Natural killer cell (primary cell): ENCODE data around the gene NPDC1. TPM values are rescaled to one million over a fixed set of nuclear protein-coding genes. Genes with fewer than 3 reads are reported as not detected.

Experiments used
- ATAC-seq, 3 donors: fragments of 150-1000 bp in 2 of 3; fragments of 200-7000 bp in 1 of 3; cut with Tn5 transposase; 1 replicate in 1 of 3; 2 replicates in 2 of 3; pipeline ENCODE4 v1.10.0; 2021; ENCODE audit warnings: mild to moderate bottlenecking in 2 of 3, moderate library complexity in 2 of 3
- DNase-seq, 2 donors: peaks; one replicate each; pipeline versions ENCODE4 v3.0.0 to v3.0.0-alpha.2; 2013 to 2021; ENCODE audit warnings: mixed read lengths in 1 of 2
- H3K27ac ChIP-seq: one replicate; pipeline ENCODE4 v1.5.1; 2013; ENCODE audit warnings: mild to moderate bottlenecking, low read length
- H3K27me3 ChIP-seq: one replicate; pipeline ENCODE4 v1.6.1; 2013; ENCODE audit warnings: low read length; ENCODE audit not compliant: control insufficient read depth, insufficient read depth
- H3K36me3 ChIP-seq: one replicate; pipeline ENCODE4 v1.6.1; 2013; ENCODE audit warnings: low read length; ENCODE audit not compliant: control insufficient read depth, insufficient read depth
- H3K4me1 ChIP-seq: one replicate; pipeline ENCODE4 v1.6.1; 2013; ENCODE audit warnings: low read length; ENCODE audit not compliant: control insufficient read depth, insufficient read depth
- H3K4me3 ChIP-seq: one replicate; pipeline ENCODE4 v1.5.1; 2013; ENCODE audit warnings: low read length
- H3K9me3 ChIP-seq: one replicate; pipeline ENCODE4 v1.6.1; 2013; ENCODE audit warnings: low read length; ENCODE audit not compliant: control insufficient read depth, insufficient read depth
- H3K27ac Mint-ChIP-seq, 2 donors: one replicate each; pipeline ENCODE4 v1.8.0; 2022; ENCODE audit warnings: mild to moderate bottlenecking in 2 of 2, mixed read lengths in 2 of 2, moderate library complexity in 1 of 2
- H3K27me3 Mint-ChIP-seq, 2 donors: one replicate each; pipeline ENCODE4 v1.8.0; 2022; ENCODE audit warnings: low read depth in 2 of 2, mixed read lengths in 2 of 2
- H3K36me3 Mint-ChIP-seq: one replicate; pipeline ENCODE4 v1.8.0; 2022; ENCODE audit warnings: mixed read lengths
- H3K4me1 Mint-ChIP-seq, 2 donors: one replicate each; pipeline ENCODE4 v1.8.0; 2022; ENCODE audit warnings: mixed read lengths in 2 of 2
- H3K4me3 Mint-ChIP-seq: one replicate; pipeline ENCODE4 v1.8.0; 2022; ENCODE audit warnings: mild to moderate bottlenecking, moderate library complexity, mixed read lengths
- H3K9me3 Mint-ChIP-seq, 2 donors: one replicate each; pipeline ENCODE4 v1.8.0; 2022; ENCODE audit warnings: mixed read lengths in 2 of 2
- whole genome bisulfite sequencing: methylation state at CpG from one replicate; pipeline ENCODE4 v1.1.7; 2013; ENCODE audit warnings: missing lambda C conversion rate; ENCODE audit not compliant: insufficient coverage; 5-methylcytosine and 5-hydroxymethylcytosine counted together
- intact Hi-C: fragments of 100-400 bp; cut with micrococcal nuclease; formaldehyde crosslinking; loops from one replicate; pipeline ENCODE4 v1.14.2; 2022
- total RNA-seq, 4 donors: library from RNA; stranded (reverse); fragments of 120-200 nt in 1 of 4; gene quantifications; one replicate each; pipeline versions ENCODE4 v1.2.3 to v1.2.4, GENCODE V29; 2013 to 2022
- TF ChIP-seq, protein P1 (sequence below): fragments of 200-600 bp; IDR thresholded peaks from one replicate; pipeline ENCODE4 v1.8.0; 2022; ENCODE audit warnings: antibody characterized with exemption

The NPDC1 gene
- total RNA-seq, 3 donors from 2014 or later (not counting 1 experiment from before 2014, with no cell fraction given) = 0.87 to 5.6 (median 3.4) TPM

DNA sequence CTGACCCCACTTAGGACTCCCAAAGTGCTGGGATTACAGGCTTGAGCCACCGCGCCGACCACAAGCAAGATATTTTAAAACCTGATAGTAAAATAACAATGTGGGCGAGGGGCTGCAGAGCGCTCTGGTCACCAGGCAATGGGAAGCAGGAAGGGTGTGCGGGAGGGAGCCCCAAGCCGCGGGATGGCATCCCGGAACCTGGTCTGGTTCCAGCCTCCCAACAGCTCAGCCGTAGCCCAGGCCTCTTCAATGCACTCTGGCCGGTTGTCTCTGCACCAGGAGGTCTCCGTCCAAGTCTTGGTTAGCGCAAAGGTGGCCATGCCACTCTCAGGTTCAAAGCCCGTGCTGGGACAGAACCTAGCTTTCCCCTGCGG, 30.6 kb upstream of the NPDC1 start:
- TF ChIP-seq, protein P1, sequence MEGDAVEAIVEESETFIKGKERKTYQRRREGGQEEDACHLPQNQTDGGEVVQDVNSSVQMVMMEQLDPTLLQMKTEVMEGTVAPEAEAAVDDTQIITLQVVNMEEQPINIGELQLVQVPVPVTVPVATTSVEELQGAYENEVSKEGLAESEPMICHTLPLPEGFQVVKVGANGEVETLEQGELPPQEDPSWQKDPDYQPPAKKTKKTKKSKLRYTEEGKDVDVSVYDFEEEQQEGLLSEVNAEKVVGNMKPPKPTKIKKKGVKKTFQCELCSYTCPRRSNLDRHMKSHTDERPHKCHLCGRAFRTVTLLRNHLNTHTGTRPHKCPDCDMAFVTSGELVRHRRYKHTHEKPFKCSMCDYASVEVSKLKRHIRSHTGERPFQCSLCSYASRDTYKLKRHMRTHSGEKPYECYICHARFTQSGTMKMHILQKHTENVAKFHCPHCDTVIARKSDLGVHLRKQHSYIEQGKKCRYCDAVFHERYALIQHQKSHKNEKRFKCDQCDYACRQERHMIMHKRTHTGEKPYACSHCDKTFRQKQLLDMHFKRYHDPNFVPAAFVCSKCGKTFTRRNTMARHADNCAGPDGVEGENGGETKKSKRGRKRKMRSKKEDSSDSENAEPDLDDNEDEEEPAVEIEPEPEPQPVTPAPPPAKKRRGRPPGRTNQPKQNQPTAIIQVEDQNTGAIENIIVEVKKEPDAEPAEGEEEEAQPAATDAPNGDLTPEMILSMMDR = no peak
- Mint-ChIP-seq H3K4me1 (peaks cover 0 to 9% of the 10 kb centered on the region in 2 donors), H3K9me3 (no peaks in the 10 kb centered on the region), H3K4me3 (peak overlapping the region; percentile 73), H3K36me3 (no peaks in the 10 kb centered on the region), H3K27me3 (no peaks in the 10 kb centered on the region), H3K27ac (no peak overlapping the region)
- Histone ChIP-seq H3K9me3 (no peaks in the 10 kb centered on the region), H3K4me1 (peaks cover 19% of the 10 kb centered on the region), H3K36me3 (peaks cover 2% of the 10 kb centered on the region), H3K27me3 (no peaks in the 10 kb centered on the region), H3K4me3 (peak overlapping the region; percentile 15), H3K27ac (no peak overlapping the region)
- 78% methylated on average over 15 of the region's 15 CpGs for WGBS
- no peak for ATAC-seq
- DNase-seq = no peak
- intact Hi-C loops = no loop called here

DNA sequence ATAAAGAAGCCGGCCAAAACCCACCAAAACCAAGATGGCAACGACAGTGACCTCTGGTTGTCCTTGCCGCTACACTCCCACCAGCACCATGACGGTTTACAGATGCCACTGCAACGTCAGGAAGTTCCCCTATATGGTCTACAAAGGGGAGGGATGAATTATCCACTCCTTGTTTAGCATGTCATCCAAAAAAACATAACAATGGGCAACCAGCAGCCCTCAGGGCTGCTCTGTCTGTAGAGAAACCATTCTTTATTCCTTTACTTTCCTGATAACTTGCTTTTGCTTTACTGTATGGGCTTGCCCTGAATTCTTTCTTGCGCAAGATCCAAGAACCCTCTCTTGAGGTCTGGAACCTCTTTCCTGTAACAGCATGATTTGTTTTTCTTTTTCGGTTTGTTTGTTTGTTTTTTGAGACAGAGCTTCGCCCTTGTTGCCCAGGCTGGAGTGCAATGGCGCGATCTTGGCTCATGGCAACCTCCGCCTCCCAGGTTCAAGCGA, 29.3 kb upstream of the NPDC1 start:
- peaks cover 2% of the 10 kb centered on the region for H3K36me3 ChIP-seq
- no peaks in the 10 kb centered on the region for H3K9me3 Mint-ChIP-seq
- no peaks in the 10 kb centered on the region for H3K36me3 Mint-ChIP-seq
- no peak overlapping the region for H3K27ac ChIP-seq
- H3K27me3 ChIP-seq = no peaks in the 10 kb centered on the region
- no peak overlapping the region for H3K4me3 Mint-ChIP-seq
- no peak overlapping the region for H3K27ac Mint-ChIP-seq
- intact Hi-C loops = no loop called here
- H3K4me3 ChIP-seq = no peak overlapping the region
- peaks cover 30% of the 10 kb centered on the region for H3K4me1 ChIP-seq
- WGBS = 93% methylated on average over 11 of the region's 12 CpGs
- no peak for DNase-seq
- H3K4me1 Mint-ChIP-seq = peaks cover 0 to 20% of the 10 kb centered on the region in 2 donors
- TF ChIP-seq, protein P1 = no peak
- no peaks in the 10 kb centered on the region for H3K27me3 Mint-ChIP-seq
- no peaks in the 10 kb centered on the region for H3K9me3 ChIP-seq
- no peak for ATAC-seq

DNA sequence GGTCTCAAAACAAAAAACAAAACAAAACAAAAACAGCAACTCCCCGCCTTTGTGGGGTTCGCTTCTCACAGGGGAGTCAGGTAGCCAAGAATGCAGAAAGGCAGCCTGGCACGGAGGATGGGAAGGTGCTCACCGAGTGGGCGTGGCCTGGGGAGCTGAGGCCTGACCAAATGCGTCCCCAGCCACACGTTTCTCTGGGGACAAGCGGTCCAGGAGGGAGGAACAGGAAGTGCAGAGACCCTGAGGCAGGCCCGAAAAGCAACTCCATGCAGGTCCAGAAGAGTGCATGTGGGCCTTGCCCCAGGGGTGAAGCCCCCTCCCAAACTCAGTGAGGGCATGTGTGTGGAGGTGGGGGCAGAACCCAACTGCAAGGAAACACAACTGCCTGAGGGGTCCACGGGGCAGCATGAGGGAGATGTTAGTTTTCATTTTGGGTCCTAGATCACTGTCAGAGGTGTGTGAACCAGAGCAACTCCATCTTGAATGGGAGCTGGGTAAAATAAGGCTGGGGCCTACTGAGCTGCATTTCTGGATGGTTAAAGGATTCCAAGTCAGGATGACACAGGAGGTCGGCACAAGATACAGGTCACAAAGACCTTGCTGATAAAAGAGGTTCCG, 28.8 kb upstream of the NPDC1 start:
- Histone ChIP-seq H3K27me3 (no peaks in the 10 kb centered on the region), H3K27ac (no peak overlapping the region), H3K4me3 (no peak overlapping the region), H3K4me1 (peaks cover 30% of the 10 kb centered on the region), H3K9me3 (no peaks in the 10 kb centered on the region), H3K36me3 (peaks cover 2% of the 10 kb centered on the region)
- intact Hi-C loops = no loop called here
- Mint-ChIP-seq H3K27ac (no peak overlapping the region), H3K27me3 (no peaks in the 10 kb centered on the region), H3K36me3 (no peaks in the 10 kb centered on the region), H3K4me1 (peaks cover 0 to 21% of the 10 kb centered on the region in 2 donors), H3K4me3 (no peak overlapping the region), H3K9me3 (no peaks in the 10 kb centered on the region)
- DNase-seq (no peak), ATAC-seq (no peak)
- WGBS = 88% methylated on average over 12 of the region's 12 CpGs
- TF ChIP-seq, protein P1 = no peak

DNA sequence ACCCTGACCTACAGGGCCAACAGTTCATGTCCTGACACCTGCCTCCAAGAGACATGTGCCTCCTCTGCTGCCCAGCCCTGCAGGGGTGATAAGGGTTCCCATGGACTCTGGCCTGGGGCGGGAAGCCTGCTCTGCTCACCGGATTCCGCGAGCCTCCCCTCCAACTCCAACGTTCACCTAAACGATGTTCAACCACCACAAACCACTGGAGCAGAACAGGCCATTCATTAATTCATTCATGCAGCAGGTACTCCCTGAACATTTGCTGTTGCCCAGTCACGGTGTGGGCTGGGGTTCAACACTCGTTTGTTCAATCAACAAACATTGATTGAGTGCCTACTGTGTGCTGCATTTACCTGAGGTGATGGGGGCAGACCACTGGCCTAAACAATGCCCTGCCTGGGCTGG, 28.0 kb upstream of the NPDC1 start:
- Histone ChIP-seq H3K9me3 (no peaks in the 10 kb centered on the region), H3K4me3 (no peak overlapping the region), H3K27me3 (no peaks in the 10 kb centered on the region), H3K4me1 (peaks cover 36% of the 10 kb centered on the region), H3K27ac (no peak overlapping the region), H3K36me3 (peaks cover 2% of the 10 kb centered on the region)
- Mint-ChIP-seq H3K27ac (no peak overlapping the region), H3K27me3 (no peaks in the 10 kb centered on the region), H3K36me3 (no peaks in the 10 kb centered on the region), H3K9me3 (no peaks in the 10 kb centered on the region), H3K4me3 (no peak overlapping the region), H3K4me1 (peaks cover 0 to 21% of the 10 kb centered on the region in 2 donors)
- DNase-seq = no peak
- intact Hi-C loops = no loop called here
- no peak for ATAC-seq
- TF ChIP-seq, protein P1 = no peak
- whole genome bisulfite sequencing = 88% methylated on average over 8 of the region's 8 CpGs
